ENCODE results near the gene PLXNC1.

DNA sequence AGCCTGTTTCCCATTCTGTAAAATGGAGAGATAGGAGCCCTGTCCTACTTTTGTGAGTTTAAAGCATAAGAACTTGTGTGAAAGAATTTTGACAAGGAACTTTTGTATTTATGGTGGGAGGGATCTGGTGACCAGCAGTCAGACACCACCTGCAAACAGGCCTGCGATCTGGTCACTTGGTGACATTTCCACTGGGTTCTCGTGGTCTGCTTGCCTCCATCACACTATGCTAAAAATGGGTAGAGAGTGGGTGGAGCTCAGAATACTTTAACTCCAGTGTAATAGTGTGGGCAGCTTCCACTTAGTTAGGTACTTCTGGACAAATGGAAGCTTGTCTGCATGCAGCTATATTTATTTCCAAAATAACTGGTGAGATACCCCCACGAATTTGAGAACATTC lies 26.5 kb upstream of the PLXNC1 start:
- TF ChIP-seq CTCF (IDR thresholded peaks at IDR 0.05) = no peak
- no peak for TF ChIP-seq POLR2A (IDR thresholded peaks at IDR 0.05)
- no peak for TF ChIP-seq POLR2AphosphoS5 (IDR thresholded peaks at IDR 0.05)
- TF ChIP-seq EP300 (IDR thresholded peaks at IDR 0.05) = no peak
